ENCODE data around the gene SLC23A1.

DNA sequence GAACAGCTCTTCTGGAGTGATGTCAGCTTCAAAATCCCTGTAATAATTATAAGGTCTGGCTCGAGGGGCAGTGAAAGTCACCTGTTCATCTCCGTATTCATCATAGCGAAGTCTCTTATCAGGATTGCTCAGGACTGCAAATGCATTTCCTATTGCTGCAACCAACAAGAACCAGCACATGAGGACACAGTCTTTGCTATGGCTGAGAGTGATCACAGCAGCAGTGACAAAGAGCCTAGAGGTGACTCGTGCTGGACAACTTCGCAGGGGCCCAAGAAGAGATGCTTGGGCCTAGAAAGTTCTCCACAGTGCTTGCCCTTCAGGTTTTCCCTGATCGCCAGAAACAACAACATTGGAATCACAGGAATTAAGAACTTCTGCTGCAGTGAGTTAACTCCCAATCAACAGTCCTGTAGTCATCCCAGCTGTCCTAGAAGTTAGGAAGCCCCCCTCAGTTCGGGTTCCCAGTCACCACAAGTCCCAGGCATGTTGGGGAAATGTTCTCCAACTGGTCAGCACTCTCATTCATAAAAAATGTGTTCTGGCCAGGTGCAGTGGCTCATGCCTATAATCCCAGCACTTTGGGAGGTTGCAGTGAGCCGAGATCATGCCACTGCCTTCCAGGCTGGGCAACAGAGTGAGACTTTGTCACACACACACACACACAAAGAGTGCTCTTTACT is 43.2 kb upstream of the SLC23A1 start:
- TF ChIP-seq CTCF (IDR thresholded peaks at IDR 0.05) (no peak), POLR2A (IDR thresholded peaks at IDR 0.05) (no peak)

Data from esophagus squamous epithelium (tissue), 4 donors.